GM21515 (cell line): ENCODE measurements around the gene PES1.
"Not testable (repeated sequence)": the region's sequence is repeated elsewhere in the genome, so short reads cannot be mapped to it uniquely, and the experiment has no call there.

Source experiments
- ATAC-seq: cut with Tn5 transposase; IDR thresholded peaks from one replicate; pipeline ENCODE4 v1.9.1; 2021; ENCODE audit not compliant: unreplicated experiment

The PES1 gene

GRCh38 chr22:30556388-30556787, 35.3 kb downstream of the PES1 start:
- no peak for ATAC-seq

GRCh38 chr22:30555282-30556210, 36.2 kb downstream of the PES1 start:
- ATAC-seq = no peak

- no peak for ATAC-seq
Measured at GRCh38 chr22:30553971-30554370, 37.7 kb downstream of the PES1 start.

- no peak for ATAC-seq
Measured at GRCh38 chr22:30552719-30553118, 39.0 kb downstream of the PES1 start.

GRCh38 chr22:30551813-30552212, 39.9 kb downstream of the PES1 start:
- ATAC-seq = not testable (repeated sequence)

- ATAC-seq = no peak
Measured at GRCh38 chr22:30547188-30547587, 44.5 kb downstream of the PES1 start.

- no peak for ATAC-seq
Measured at GRCh38 chr22:30546616-30547015, 45.1 kb downstream of the PES1 start, which contains the start of gene SEC14L6. Gene SEC14L6 (minus strand): TSS chr22:30546741. CDS start chr22:30546682, 59 bp downstream.

GRCh38 chr22:30542811-30543188, 48.9 kb downstream of the PES1 start:
- no peak for ATAC-seq

- ATAC-seq = no peak
Measured at GRCh38 chr22:30541961-30542810, 49.5 kb downstream of the PES1 start.

GRCh38 chr22:30541511-30541910, 50.2 kb downstream of the PES1 start:
- not testable (repeated sequence) for ATAC-seq

GRCh38 chr22:30539368-30539767, 52.3 kb downstream of the PES1 start:
- no peak for ATAC-seq

GRCh38 chr22:30538280-30538679, 53.4 kb downstream of the PES1 start:
- ATAC-seq = no peak

- ATAC-seq = no peak
Measured at GRCh38 chr22:30537083-30537731, 54.5 kb downstream of the PES1 start.

GRCh38 chr22:30535182-30535581, 56.5 kb downstream of the PES1 start:
- no peak for ATAC-seq

GRCh38 chr22:30531651-30532608, 59.8 kb downstream of the PES1 start:
- no peak for ATAC-seq

GRCh38 chr22:30526656-30527055, 65.1 kb downstream of the PES1 start:
- ATAC-seq = no peak
